Esophagus (tissue), 2 donors: ENCODE results near the gene SALL3. TPM values are rescaled to one million over a fixed set of nuclear protein-coding genes. Genes with fewer than 3 reads are reported as not detected.

Experiments
- H3K27ac ChIP-seq, 2 donors: one replicate each; pipeline ENCODE4 v1.5.1; 2013; ENCODE audit warnings: low read depth in 2 of 2, mild to moderate bottlenecking in 2 of 2, inconsistent platforms in 1 of 2, low read length in 1 of 2, moderate library complexity in 1 of 2
- H3K27me3 ChIP-seq, 2 donors: one replicate each; pipeline ENCODE4 v1.6.1; 2013; ENCODE audit warnings: low read length in 2 of 2, control low read depth in 1 of 2, mild to moderate bottlenecking in 1 of 2; ENCODE audit not compliant: insufficient read depth in 2 of 2, control insufficient read depth in 1 of 2
- H3K36me3 ChIP-seq, 2 donors: one replicate each; pipeline ENCODE4 v1.6.1; 2013; ENCODE audit warnings: low read length in 1 of 2; ENCODE audit not compliant: control insufficient read depth in 2 of 2, insufficient read depth in 2 of 2
- H3K4me1 ChIP-seq, 2 donors: one replicate each; pipeline ENCODE4 v1.6.1; 2013; ENCODE audit warnings: low read length in 1 of 2; ENCODE audit not compliant: control insufficient read depth in 2 of 2, insufficient read depth in 2 of 2
- H3K4me3 ChIP-seq, 2 donors: one replicate each; pipeline ENCODE4 v1.5.1; 2013; ENCODE audit warnings: low read length in 2 of 2, mild to moderate bottlenecking in 2 of 2, low read depth in 1 of 2, moderate library complexity in 1 of 2
- H3K9me3 ChIP-seq, 2 donors: one replicate each; pipeline ENCODE4 v1.6.1; 2013; ENCODE audit warnings: mild to moderate bottlenecking in 2 of 2, low read depth in 1 of 2, low read length in 1 of 2, moderate library complexity in 1 of 2; ENCODE audit not compliant: control insufficient read depth in 2 of 2, insufficient read depth in 1 of 2
- WGBS, 2 donors: extraction: QIAGEN DNeasy Blood & Tissue Kit; methylation state at CpG; one replicate each; pipeline ENCODE4 v1.1.7; 2013; 5-methylcytosine and 5-hydroxymethylcytosine counted together
- polyA plus RNA-seq, 2 donors: library from polyadenylated mRNA; stranded (reverse); fragments of 200-250 nt; gene quantifications; one replicate each; pipeline ENCODE4 v1.2.3, GENCODE V29; 2013
- donor health status: healthy with polysubstance abuse.
- donor health status: Bipolar disorder and iron deficiency.

SALL3 gene
- polyA plus RNA-seq, 2 donors, result not detected

DNA sequence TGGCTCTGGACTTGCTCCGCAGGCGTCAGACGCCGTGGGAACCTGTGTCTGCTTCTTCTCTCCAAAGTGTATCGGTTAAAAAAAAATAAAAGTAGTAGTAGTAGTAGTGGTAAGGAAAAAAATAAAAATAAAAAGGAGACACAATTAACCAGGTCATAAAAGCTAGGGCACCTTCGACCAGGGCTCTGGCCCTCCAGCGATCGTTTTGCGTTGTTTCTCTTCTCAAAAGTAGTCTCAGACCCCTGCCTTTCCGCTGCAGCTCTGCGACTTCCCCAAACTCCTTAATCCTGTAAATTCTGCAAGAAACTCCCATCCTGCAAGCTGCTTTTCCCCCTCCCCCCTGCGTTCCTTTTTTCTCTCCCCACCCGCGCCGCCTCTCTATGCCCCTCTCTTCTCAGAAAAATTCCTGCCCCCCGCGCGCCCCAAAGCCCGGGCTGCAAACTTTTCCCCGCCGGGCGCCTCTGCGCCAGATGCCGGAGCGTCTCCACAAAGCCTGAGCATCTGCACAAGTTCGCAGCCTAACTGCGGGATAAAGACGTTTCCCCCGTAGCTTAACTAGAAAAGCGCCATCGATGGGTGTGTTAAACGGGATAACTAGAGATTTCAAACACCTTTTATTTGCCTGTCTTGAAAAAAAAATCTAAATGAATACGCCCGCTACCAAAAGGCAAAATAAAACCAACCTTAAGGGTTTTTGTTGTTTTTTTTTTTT lies 1.8 kb upstream of the SALL3 start:
- 8% methylated on average over 34 of the region's 34 CpGs for WGBS, 2 donors
- no peak overlapping the region for H3K27ac ChIP-seq
- peaks cover 36 to 61% of the 10 kb centered on the region in 2 donors for H3K27me3 ChIP-seq

GRCh38 chr18:78978349-78979055 lies 1.1 kb upstream of the SALL3 start:
- H3K4me1 ChIP-seq, result peaks cover 7 to 18% of the 10 kb centered on the region in 2 donors
- no peaks in the 10 kb centered on the region for H3K36me3 ChIP-seq
- peaks cover 31 to 55% of the 10 kb centered on the region in 2 donors for H3K27me3 ChIP-seq
- peaks cover 0 to 2% of the 10 kb centered on the region in 2 donors for H3K9me3 ChIP-seq
- 4 to 5% methylated on average over 76 to 80 of the region's 80 CpGs for WGBS, 2 donors
- peak overlapping the region in 1 of 2 donors; percentile 51 for H3K4me3 ChIP-seq
- H3K27ac ChIP-seq, result no peak overlapping the region

More for the DNA sequence above, 1.8 kb upstream of the SALL3 start:
- peaks cover 7 to 18% of the 10 kb centered on the region in 2 donors for H3K4me1 ChIP-seq
- no peak overlapping the region for H3K4me3 ChIP-seq
- H3K9me3 ChIP-seq, result peaks cover 0 to 6% of the 10 kb centered on the region in 2 donors
- no peaks in the 10 kb centered on the region for H3K36me3 ChIP-seq

DNA sequence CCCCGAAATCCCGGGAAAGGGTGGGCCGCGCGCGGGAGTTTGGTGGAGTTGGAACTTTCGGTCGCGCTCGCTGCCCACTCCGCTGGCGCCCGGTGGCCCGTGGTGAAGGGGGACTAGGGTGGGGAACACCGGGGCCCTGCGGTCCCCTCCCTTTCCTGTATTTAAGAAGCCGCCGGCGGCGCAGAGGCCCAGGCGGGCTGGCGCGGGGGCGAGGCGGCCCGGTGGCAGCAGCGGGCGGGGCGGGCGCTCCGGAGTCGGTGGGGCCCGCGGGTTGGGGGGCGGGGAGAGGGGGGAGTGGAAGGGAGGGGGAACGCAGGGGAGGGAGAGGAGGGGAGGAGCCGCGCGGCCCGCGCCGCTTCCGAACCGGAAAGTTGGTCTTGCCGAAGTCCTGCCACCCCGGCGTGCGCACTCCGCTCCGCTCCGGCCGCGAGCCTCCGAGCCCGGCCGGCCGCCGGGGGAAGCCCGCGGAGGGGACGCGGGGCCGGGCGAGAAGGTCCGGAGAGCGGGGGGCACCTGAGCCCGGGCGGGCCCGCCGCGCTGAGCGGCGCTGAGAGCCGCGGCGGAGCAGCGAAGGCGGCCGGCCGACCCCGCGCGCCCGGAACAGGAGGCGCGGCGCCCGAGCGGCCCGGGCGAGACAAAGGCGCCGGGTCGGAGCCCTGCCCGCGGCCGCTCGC lies 425 bp upstream of the SALL3 start:
- H3K27ac ChIP-seq, result no peak overlapping the region
- H3K27me3 ChIP-seq, result peaks cover 31 to 48% of the 10 kb centered on the region in 2 donors
- H3K9me3 ChIP-seq, result peaks cover 0 to 2% of the 10 kb centered on the region in 2 donors
- H3K4me1 ChIP-seq, result peaks cover 2 to 11% of the 10 kb centered on the region in 2 donors
- WGBS, 2 donors, result 2% methylated on average over 58 to 98 of the region's 98 CpGs
- H3K36me3 ChIP-seq, result no peaks in the 10 kb centered on the region
- peak overlapping the region in 1 of 2 donors; percentile 51 for H3K4me3 ChIP-seq

GRCh38 chr18:78980279-78980771 lies 707 bp downstream of the SALL3 start:
- peak overlapping the region in 1 of 2 donors; percentile 51 for H3K4me3 ChIP-seq
- H3K4me1 ChIP-seq, result peaks cover 0 to 8% of the 10 kb centered on the region in 2 donors
- H3K27ac ChIP-seq, result no peak overlapping the region
- H3K27me3 ChIP-seq, result peaks cover 29 to 47% of the 10 kb centered on the region in 2 donors
- 4 to 5% methylated on average over 58 to 71 of the region's 71 CpGs for WGBS, 2 donors
- H3K9me3 ChIP-seq, result peaks cover 0 to 4% of the 10 kb centered on the region in 2 donors
- H3K36me3 ChIP-seq, result no peaks in the 10 kb centered on the region

GRCh38 chr18:78980777-78981380 lies 1.3 kb downstream of the SALL3 start:
- H3K4me1 ChIP-seq, result peaks cover 0 to 8% of the 10 kb centered on the region in 2 donors
- H3K36me3 ChIP-seq, result no peaks in the 10 kb centered on the region
- peak overlapping the region; percentile 23 to 51 for H3K4me3 ChIP-seq
- peaks cover 0 to 4% of the 10 kb centered on the region in 2 donors for H3K9me3 ChIP-seq
- H3K27me3 ChIP-seq, result peaks cover 23 to 47% of the 10 kb centered on the region in 2 donors
- no peak overlapping the region for H3K27ac ChIP-seq
- WGBS, 2 donors, result 4% methylated on average over 68 of the region's 68 CpGs

DNA sequence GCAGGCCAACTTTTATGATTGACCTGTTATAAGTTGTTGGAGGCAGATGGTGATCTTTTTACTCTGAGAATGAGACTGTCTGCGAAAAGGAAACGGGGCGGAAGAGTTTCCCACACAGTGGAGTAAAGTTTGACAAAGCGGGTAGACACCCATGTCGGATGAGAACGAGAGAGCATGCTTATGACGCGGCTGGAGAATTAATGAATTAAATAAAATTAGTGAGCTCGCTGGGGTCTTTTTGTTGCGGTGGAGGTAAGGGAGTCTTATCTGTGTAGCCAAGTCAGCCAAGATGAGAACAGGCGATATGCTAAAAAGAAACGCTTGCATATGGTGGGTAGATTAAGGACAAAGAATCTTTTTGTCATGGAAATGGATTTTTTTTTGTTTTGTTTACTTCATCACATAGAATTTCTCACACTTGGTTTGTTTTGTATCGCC lies 1.8 kb downstream of the SALL3 start:
- Histone ChIP-seq H3K27me3 (peaks cover 23 to 45% of the 10 kb centered on the region in 2 donors), H3K4me3 (no peak overlapping the region), H3K9me3 (peaks cover 0 to 4% of the 10 kb centered on the region in 2 donors), H3K36me3 (no peaks in the 10 kb centered on the region), H3K27ac (no peak overlapping the region), H3K4me1 (peaks cover 0 to 8% of the 10 kb centered on the region in 2 donors)
- WGBS, 2 donors, result 17 to 18% methylated on average over 13 of the region's 13 CpGs

GRCh38 chr18:78981989-78982620 lies 2.5 kb downstream of the SALL3 start:
- peaks cover 20 to 38% of the 10 kb centered on the region in 2 donors for H3K27me3 ChIP-seq
- WGBS, 2 donors, result 12 to 15% methylated on average over 14 of the region's 14 CpGs
- H3K4me3 ChIP-seq, result no peak overlapping the region

GRCh38 chr18:78983512-78983911 lies 3.9 kb downstream of the SALL3 start:
- Histone ChIP-seq H3K36me3 (no peaks in the 10 kb centered on the region), H3K4me1 (peaks cover 0 to 8% of the 10 kb centered on the region in 2 donors), H3K27me3 (peaks cover 13 to 38% of the 10 kb centered on the region in 2 donors), H3K9me3 (peaks cover 0 to 2% of the 10 kb centered on the region in 2 donors), H3K27ac (no peak overlapping the region), H3K4me3 (no peak overlapping the region)
- 43 to 49% methylated on average over 3 of the region's 3 CpGs for WGBS, 2 donors

More at GRCh38 chr18:78981989-78982620, 2.5 kb downstream of the SALL3 start:
- peaks cover 0 to 3% of the 10 kb centered on the region in 2 donors for H3K9me3 ChIP-seq
- no peaks in the 10 kb centered on the region for H3K36me3 ChIP-seq
- H3K4me1 ChIP-seq, result peaks cover 0 to 8% of the 10 kb centered on the region in 2 donors
- no peak overlapping the region for H3K27ac ChIP-seq
